Epithelial cell of proximal tubule (primary cell): ENCODE measurements around the gene POU2F2. TPM values are rescaled to one million over a fixed set of nuclear protein-coding genes. Genes with fewer than 3 reads are reported as not detected.

Source experiments
- DNase-seq: peaks from one replicate; pipeline ENCODE4 v3.0.0-alpha.2; 2011; ENCODE audit warnings: low read depth
- H3K4me3 ChIP-seq: 2 replicates; pipeline ENCODE4 v1.5.1; 2011; ENCODE audit warnings: low read depth, mild to moderate bottlenecking, low read length
- CTCF ChIP-seq: conservative IDR thresholded peaks from 2 replicates; pipeline ENCODE4 v1.5.1; 2012; ENCODE audit warnings: low read depth, mild to moderate bottlenecking, low read length
- total RNA-seq: library from RNA; depleted of rRNA; stranded (reverse); fragments of >200 nt; gene quantifications from 2 replicates; pipeline ENCODE4 v1.2.3, GENCODE V29; 2015

Gene POU2F2
- total RNA-seq = 0.46 and 3.2 TPM in 2 replicates

- no peak for TF ChIP-seq CTCF
- no peak for DNase-seq
- peak within 1 kb of the TSS; percentile 37 for H3K4me3 ChIP-seq
Measured at GRCh38 chr19:42132030-42132628, at the start of gene POU2F2. TSS of gene POU2F2 (minus strand) at chr19:42132446. CDS start at chr19:42132411, 35 bp downstream.

GRCh38 chr19:42178791-42179674, 46.8 kb upstream of the POU2F2 start:
- DNase-seq = no peak
- no peak overlapping the region for H3K4me3 ChIP-seq

GRCh38 chr19:42177686-42178019, 45.4 kb upstream of the POU2F2 start:
- no peak for DNase-seq
- TF ChIP-seq CTCF = no peak
- no peak overlapping the region for H3K4me3 ChIP-seq

More at GRCh38 chr19:42178791-42179674, 46.8 kb upstream of the POU2F2 start:
- TF ChIP-seq CTCF = peak; percentile 42

GRCh38 chr19:42176990-42177685, 44.9 kb upstream of the POU2F2 start:
- peak; percentile 13 for TF ChIP-seq CTCF
- DNase-seq = no peak
- H3K4me3 ChIP-seq = peak overlapping the region; percentile 33

- no peak for TF ChIP-seq CTCF
- no peak for DNase-seq
- peak overlapping the region; percentile 33 for H3K4me3 ChIP-seq
Measured at GRCh38 chr19:42176649-42176989, 44.4 kb upstream of the POU2F2 start.

- TF ChIP-seq CTCF = no peak
- no peak for DNase-seq
- peak overlapping the region; percentile 33 for H3K4me3 ChIP-seq
Measured at GRCh38 chr19:42175952-42176648, 43.9 kb upstream of the POU2F2 start.
